ENCODE measurements around the gene ASTN1.

ASTN1 gene

GRCh38 chr1:176854758-176855745 lies 309.5 kb downstream of the ASTN1 start:
- DNase-seq (ENCODE audit: low spot score in 2 of 2) (no peak), ATAC-seq (no peak)
- H3K4me1 Mint-ChIP-seq: no peaks in the 10 kb centered on the region
- no peak overlapping the region for H3K4me3 Mint-ChIP-seq
- peaks cover 9% of the 10 kb centered on the region for H3K9me3 Mint-ChIP-seq
- H3K27ac Mint-ChIP-seq: no peak overlapping the region
- H3K36me3 Mint-ChIP-seq: no peaks in the 10 kb centered on the region

- DNase-seq (ENCODE audit: low spot score in 2 of 2) (no peak), ATAC-seq (no peak)
- no peaks in the 10 kb centered on the region for H3K36me3 Mint-ChIP-seq
- no peak overlapping the region for H3K4me3 Mint-ChIP-seq
- peaks cover 9% of the 10 kb centered on the region for H3K9me3 Mint-ChIP-seq
- H3K4me1 Mint-ChIP-seq: no peaks in the 10 kb centered on the region
- H3K27ac Mint-ChIP-seq: no peak overlapping the region
Observed at GRCh38 chr1:176854121-176854520, 310.4 kb downstream of the ASTN1 start.

GRCh38 chr1:176853503-176853902 lies 311.0 kb downstream of the ASTN1 start:
- Mint-ChIP-seq H3K4me1 (no peaks in the 10 kb centered on the region), H3K36me3 (no peaks in the 10 kb centered on the region), H3K27ac (no peak overlapping the region), H3K4me3 (no peak overlapping the region), H3K9me3 (peaks cover 9% of the 10 kb centered on the region)
- ATAC-seq (no peak), DNase-seq (ENCODE audit: low spot score in 2 of 2) (no peak)

- H3K9me3 Mint-ChIP-seq: peaks cover 3% of the 10 kb centered on the region
- DNase-seq (ENCODE audit: low spot score in 2 of 2) (no peak), ATAC-seq (no peak)
- H3K4me1 Mint-ChIP-seq: no peaks in the 10 kb centered on the region
- H3K4me3 Mint-ChIP-seq: no peak overlapping the region
- H3K36me3 Mint-ChIP-seq: no peaks in the 10 kb centered on the region
- no peak overlapping the region for H3K27ac Mint-ChIP-seq
Observed at GRCh38 chr1:176852124-176852523, 312.4 kb downstream of the ASTN1 start.

- ATAC-seq (peak; percentile 11), DNase-seq (ENCODE audit: low spot score in 2 of 2) (no peak)
- Mint-ChIP-seq H3K36me3 (no peaks in the 10 kb centered on the region), H3K4me1 (no peaks in the 10 kb centered on the region), H3K27ac (no peak overlapping the region), H3K4me3 (no peak overlapping the region), H3K9me3 (peaks cover 3% of the 10 kb centered on the region)
Observed at GRCh38 chr1:176850871-176851270, 313.6 kb downstream of the ASTN1 start.

- Mint-ChIP-seq H3K4me3 (no peak overlapping the region), H3K27ac (no peak overlapping the region), H3K4me1 (no peaks in the 10 kb centered on the region), H3K36me3 (no peaks in the 10 kb centered on the region), H3K9me3 (peaks cover 5% of the 10 kb centered on the region)
- ATAC-seq (no peak), DNase-seq (ENCODE audit: low spot score in 2 of 2) (no peak)
Observed at GRCh38 chr1:176849281-176849680, 315.2 kb downstream of the ASTN1 start.

GRCh38 chr1:176847052-176847451 lies 317.5 kb downstream of the ASTN1 start:
- ATAC-seq: no peak
- Mint-ChIP-seq H3K9me3 (peaks cover 5% of the 10 kb centered on the region), H3K4me3 (no peak overlapping the region), H3K27ac (no peak overlapping the region), H3K4me1 (no peaks in the 10 kb centered on the region), H3K36me3 (no peaks in the 10 kb centered on the region)
- no peak for DNase-seq (ENCODE audit: low spot score in 2 of 2)

- no peak for DNase-seq (ENCODE audit: low spot score in 2 of 2)
- Mint-ChIP-seq H3K4me1 (no peaks in the 10 kb centered on the region), H3K27ac (no peak overlapping the region), H3K36me3 (no peaks in the 10 kb centered on the region), H3K9me3 (peaks cover 2% of the 10 kb centered on the region), H3K4me3 (no peak overlapping the region)
- ATAC-seq: no peak
Observed at GRCh38 chr1:176843352-176844297, 320.9 kb downstream of the ASTN1 start.

- H3K27ac Mint-ChIP-seq: no peak overlapping the region
- ATAC-seq (no peak), DNase-seq (ENCODE audit: low spot score in 2 of 2) (no peak)
- no peaks in the 10 kb centered on the region for H3K4me1 Mint-ChIP-seq
- no peak overlapping the region for H3K4me3 Mint-ChIP-seq
- no peaks in the 10 kb centered on the region for H3K36me3 Mint-ChIP-seq
- H3K9me3 Mint-ChIP-seq: peaks cover 4% of the 10 kb centered on the region
Observed at GRCh38 chr1:176841238-176841637, 323.3 kb downstream of the ASTN1 start.

- Mint-ChIP-seq H3K36me3 (no peaks in the 10 kb centered on the region), H3K27ac (no peak overlapping the region), H3K4me3 (no peak overlapping the region), H3K4me1 (no peaks in the 10 kb centered on the region), H3K9me3 (peaks cover 2% of the 10 kb centered on the region)
- no peak for ATAC-seq
- no peak for DNase-seq (ENCODE audit: low spot score in 2 of 2)
Observed at GRCh38 chr1:176839216-176839615, 325.3 kb downstream of the ASTN1 start.

- Mint-ChIP-seq H3K36me3 (no peaks in the 10 kb centered on the region), H3K9me3 (peaks cover 2% of the 10 kb centered on the region), H3K27ac (no peak overlapping the region), H3K4me1 (no peaks in the 10 kb centered on the region), H3K4me3 (no peak overlapping the region)
- DNase-seq (ENCODE audit: low spot score in 2 of 2): no peak
- ATAC-seq: no peak
Observed at GRCh38 chr1:176838276-176838995, 326.1 kb downstream of the ASTN1 start.

- Mint-ChIP-seq H3K4me3 (no peak overlapping the region), H3K4me1 (no peaks in the 10 kb centered on the region), H3K9me3 (peaks cover 2% of the 10 kb centered on the region), H3K27ac (no peak overlapping the region), H3K36me3 (no peaks in the 10 kb centered on the region)
- DNase-seq (ENCODE audit: low spot score in 2 of 2) (no peak), ATAC-seq (no peak)
Observed at GRCh38 chr1:176837708-176838107, 326.8 kb downstream of the ASTN1 start.

GRCh38 chr1:176831150-176831549 lies 333.4 kb downstream of the ASTN1 start:
- Mint-ChIP-seq H3K36me3 (no peaks in the 10 kb centered on the region), H3K27ac (no peak overlapping the region), H3K4me3 (no peak overlapping the region), H3K4me1 (no peaks in the 10 kb centered on the region), H3K9me3 (peaks cover 6% of the 10 kb centered on the region)
- DNase-seq (ENCODE audit: low spot score in 2 of 2) (no peak), ATAC-seq (peak; percentile 36)

GRCh38 chr1:176829261-176829660 lies 335.3 kb downstream of the ASTN1 start:
- ATAC-seq (no peak), DNase-seq (ENCODE audit: low spot score in 2 of 2) (no peak)
- peaks cover 9% of the 10 kb centered on the region for H3K9me3 Mint-ChIP-seq
- H3K36me3 Mint-ChIP-seq: no peaks in the 10 kb centered on the region
- no peak overlapping the region for H3K4me3 Mint-ChIP-seq
- H3K4me1 Mint-ChIP-seq: no peaks in the 10 kb centered on the region
- no peak overlapping the region for H3K27ac Mint-ChIP-seq

GRCh38 chr1:176826265-176826664 lies 338.2 kb downstream of the ASTN1 start:
- no peak overlapping the region for H3K27ac Mint-ChIP-seq
- no peaks in the 10 kb centered on the region for H3K4me1 Mint-ChIP-seq

More at GRCh38 chr1:176826265-176826664, 338.2 kb downstream of the ASTN1 start:
- ATAC-seq: no peak
- Mint-ChIP-seq H3K4me3 (no peak overlapping the region), H3K9me3 (peaks cover 9% of the 10 kb centered on the region), H3K36me3 (no peaks in the 10 kb centered on the region)
- DNase-seq (ENCODE audit: low spot score in 2 of 2): no peak
